ENCODE results near the gene MCM3.

Gene MCM3

DNA sequence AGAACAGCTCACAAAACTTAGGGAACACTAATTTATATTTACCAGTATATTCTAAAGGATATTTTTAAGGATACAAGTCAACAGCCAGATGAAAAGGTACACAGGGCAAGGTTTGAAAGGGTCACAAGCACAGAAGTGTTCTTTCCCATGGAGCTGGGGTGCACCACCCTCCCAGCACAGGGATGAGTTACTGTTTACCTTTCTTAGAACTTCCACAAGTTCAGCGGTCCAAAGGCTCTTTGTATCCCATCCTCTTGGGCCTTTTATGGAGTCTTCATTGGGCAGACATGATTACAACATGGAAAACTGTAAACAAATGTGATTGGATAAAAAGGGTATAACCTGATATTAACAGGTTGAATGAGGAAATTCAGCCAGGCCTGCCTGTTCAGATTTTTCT is 39.1 kb downstream of the MCM3 start:
- DNase-seq, result no peak

DNA sequence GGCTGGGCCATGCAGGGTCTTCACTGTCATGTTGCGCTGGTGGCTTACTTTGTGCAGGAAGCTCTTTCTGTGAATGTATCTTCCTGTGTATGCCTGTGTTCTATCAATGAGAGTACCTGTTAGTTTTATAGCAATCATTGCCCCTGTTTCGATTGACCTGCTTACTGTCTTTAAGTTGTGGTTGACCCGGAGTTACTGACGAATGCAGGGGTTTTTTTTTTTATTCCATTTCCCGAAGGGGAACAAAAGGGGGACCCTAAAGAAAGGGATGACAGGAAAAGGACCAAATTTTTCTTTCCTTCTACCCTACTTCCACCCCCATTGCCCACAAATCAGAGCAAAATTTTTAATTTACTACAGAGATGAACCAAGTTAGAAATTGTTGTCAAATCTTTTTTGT is 40.1 kb downstream of the MCM3 start, which contains the start of gene IL17F:
Gene IL17F, minus strand, starts transcription at position 101 of the 400 bp plus-strand sequence. Its CDS starts 71 bp downstream, at position 30.
- no peak for DNase-seq

GRCh38 chr6:52243282-52243893 is 41.2 kb downstream of the MCM3 start:
- no peak for DNase-seq

- DNase-seq, result no peak
These were observed 42.7 kb downstream of the MCM3 start for GRCh38 chr6:52241819-52242218.

- DNase-seq, result peak; percentile 16
These were observed 50.3 kb downstream of the MCM3 start for GRCh38 chr6:52233975-52234823.

GRCh38 chr6:52233005-52233404 is 51.5 kb downstream of the MCM3 start:
- no peak for DNase-seq

DNA sequence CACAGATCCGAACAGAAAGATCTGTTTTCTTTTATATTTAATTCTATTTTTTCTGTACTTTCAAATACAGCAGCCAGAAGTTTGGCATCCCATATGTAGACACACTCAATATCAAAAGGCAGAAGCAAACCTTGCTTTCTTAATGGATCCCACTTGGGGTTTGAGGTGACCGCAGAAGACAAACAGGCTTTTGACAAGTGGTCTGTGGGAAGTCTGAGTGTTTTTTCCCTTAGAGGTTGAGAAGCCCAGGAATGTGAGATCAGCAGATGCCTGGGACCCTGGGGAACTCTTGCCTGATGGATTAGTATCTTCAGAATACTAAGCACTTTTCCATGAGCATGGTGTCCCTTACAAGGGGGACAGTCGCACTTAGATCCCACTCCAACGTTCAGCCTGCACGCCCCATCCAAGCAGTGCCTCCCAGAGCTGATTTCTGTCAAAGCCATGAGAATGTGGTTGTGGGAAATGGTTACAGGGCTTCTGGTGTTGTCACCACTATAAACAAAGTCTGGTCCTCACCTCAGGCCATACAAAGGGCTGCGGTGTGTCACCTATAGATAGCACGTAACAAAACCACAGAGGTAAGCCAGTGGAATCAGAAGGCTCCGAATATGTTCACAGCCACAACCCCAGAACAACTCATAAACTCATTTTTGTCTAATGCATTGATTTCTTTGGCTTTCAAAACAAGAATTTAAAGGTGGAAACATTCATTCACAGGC is 53.0 kb downstream of the MCM3 start:
- no peak for DNase-seq

GRCh38 chr6:52230685-52231084 is 53.9 kb downstream of the MCM3 start:
- DNase-seq, result no peak

- no peak for DNase-seq
These were observed 57.0 kb downstream of the MCM3 start for GRCh38 chr6:52227495-52227894.

DNA sequence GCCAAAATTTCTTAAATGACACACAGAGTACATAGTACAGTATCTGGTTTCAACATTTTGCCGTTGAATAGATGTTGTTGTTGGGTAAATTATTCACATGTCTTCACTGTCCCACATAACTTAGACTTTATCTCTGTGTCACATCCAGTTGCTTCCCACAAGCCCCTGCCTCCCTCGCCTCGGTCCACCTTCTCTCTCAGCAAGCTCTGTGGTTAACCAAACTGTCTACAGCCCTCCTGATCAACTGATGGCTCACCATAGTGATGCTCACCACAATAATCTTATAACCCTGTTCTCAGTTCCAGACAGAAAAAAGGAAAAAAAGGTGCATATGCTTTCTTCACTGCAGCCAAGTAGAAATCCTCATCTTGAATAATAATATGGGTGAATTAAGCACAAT is 63.2 kb downstream of the MCM3 start:
- DNase-seq, result no peak

DNA sequence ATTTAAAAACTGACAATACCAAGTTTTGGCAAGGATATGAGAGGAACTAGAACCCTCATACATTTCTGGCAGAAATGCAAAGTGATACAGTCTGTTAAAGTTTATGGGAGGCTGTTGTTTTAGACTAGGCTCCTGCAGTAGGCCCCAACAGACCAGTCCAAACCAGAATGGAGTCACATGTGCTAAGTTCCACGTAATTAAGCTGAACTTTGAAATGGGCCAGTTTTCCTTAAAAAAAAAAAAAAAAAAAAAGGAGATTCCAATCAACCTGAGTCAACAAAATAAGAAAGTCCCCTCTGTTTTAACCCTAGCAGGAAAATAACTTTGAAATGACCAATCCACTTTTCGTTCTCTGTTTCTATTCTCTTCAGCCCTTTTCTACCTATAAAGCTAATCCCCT is 66.8 kb downstream of the MCM3 start:
- no peak for DNase-seq

GRCh38 chr6:52216932-52217575 is 67.5 kb downstream of the MCM3 start:
- DNase-seq, result no peak

- no peak for DNase-seq
These were observed 68.8 kb downstream of the MCM3 start for GRCh38 chr6:52215787-52216186.
